Duodenal mucosa (tissue), 2 donors: Measurements from ENCODE around the gene PLN.

Experiments
- H3K27ac ChIP-seq: one replicate; pipeline ENCODE4 v1.7.0; 2013; ENCODE audit warnings: low read depth, low read length
- H3K27me3 ChIP-seq, 2 donors: one replicate each; pipeline ENCODE4 v1.7.0; 2013; ENCODE audit warnings: low read length in 2 of 2, control low read depth in 1 of 2; ENCODE audit not compliant: insufficient read depth in 2 of 2, control insufficient read depth in 1 of 2
- H3K36me3 ChIP-seq, 2 donors: one replicate each; pipeline ENCODE4 v1.7.0; 2013; ENCODE audit warnings: low read length in 2 of 2, control low read depth in 1 of 2; ENCODE audit not compliant: insufficient read depth in 2 of 2, control insufficient read depth in 1 of 2
- H3K4me1 ChIP-seq, 2 donors: one replicate each; pipeline ENCODE4 v1.7.0; 2013; ENCODE audit warnings: low read length in 2 of 2, control low read depth in 1 of 2; ENCODE audit not compliant: insufficient read depth in 2 of 2, control insufficient read depth in 1 of 2
- H3K4me3 ChIP-seq, 2 donors: one replicate each; pipeline ENCODE4 v1.7.0; 2013; ENCODE audit warnings: low read length in 2 of 2, low read depth in 1 of 2
- H3K9ac ChIP-seq, 2 donors: one replicate each; pipeline ENCODE4 v1.7.0; 2013; ENCODE audit warnings: low read length in 2 of 2, low read depth in 1 of 2
- H3K9me3 ChIP-seq, 2 donors: one replicate each; pipeline ENCODE4 v1.7.0; 2013; ENCODE audit warnings: low read length in 2 of 2, control low read depth in 1 of 2; ENCODE audit not compliant: control insufficient read depth in 1 of 2

PLN gene

GRCh38 chr6:118594877-118595276 lies 46.8 kb downstream of the PLN start:
- Histone ChIP-seq H3K4me3 (no peak overlapping the region), H3K9me3 (no peaks in the 10 kb centered on the region), H3K9ac (no peak overlapping the region), H3K27me3 (no peaks in the 10 kb centered on the region), H3K36me3 (no peaks in the 10 kb centered on the region), H3K4me1 (no peaks in the 10 kb centered on the region), H3K27ac (no peak overlapping the region)

GRCh38 chr6:118596774-118597320 lies 48.8 kb downstream of the PLN start:
- no peak overlapping the region for H3K9ac ChIP-seq
- no peaks in the 10 kb centered on the region for H3K36me3 ChIP-seq
- no peak overlapping the region for H3K27ac ChIP-seq
- no peaks in the 10 kb centered on the region for H3K9me3 ChIP-seq
- H3K4me3 ChIP-seq, result no peak overlapping the region
- no peaks in the 10 kb centered on the region for H3K27me3 ChIP-seq
- no peaks in the 10 kb centered on the region for H3K4me1 ChIP-seq

- Histone ChIP-seq H3K9me3 (no peaks in the 10 kb centered on the region), H3K9ac (no peak overlapping the region)
These were observed 49.5 kb downstream of the PLN start for GRCh38 chr6:118597636-118598035.

GRCh38 chr6:118598324-118598723 lies 50.2 kb downstream of the PLN start:
- no peak overlapping the region for H3K27ac ChIP-seq
- no peak overlapping the region for H3K4me3 ChIP-seq

More at GRCh38 chr6:118597636-118598035, 49.5 kb downstream of the PLN start:
- H3K27ac ChIP-seq, result no peak overlapping the region
- H3K27me3 ChIP-seq, result no peaks in the 10 kb centered on the region
- H3K4me1 ChIP-seq, result no peaks in the 10 kb centered on the region
- H3K36me3 ChIP-seq, result no peaks in the 10 kb centered on the region
- H3K4me3 ChIP-seq, result no peak overlapping the region

GRCh38 chr6:118602300-118602699 lies 54.2 kb downstream of the PLN start:
- no peaks in the 10 kb centered on the region for H3K27me3 ChIP-seq
- H3K27ac ChIP-seq, result no peak overlapping the region
- H3K4me3 ChIP-seq, result no peak overlapping the region
- H3K9me3 ChIP-seq, result no peaks in the 10 kb centered on the region
- no peak overlapping the region for H3K9ac ChIP-seq
- no peaks in the 10 kb centered on the region for H3K36me3 ChIP-seq
- H3K4me1 ChIP-seq, result no peaks in the 10 kb centered on the region

More at GRCh38 chr6:118598324-118598723, 50.2 kb downstream of the PLN start:
- no peaks in the 10 kb centered on the region for H3K36me3 ChIP-seq
- no peaks in the 10 kb centered on the region for H3K27me3 ChIP-seq
- H3K9ac ChIP-seq, result no peak overlapping the region
- no peaks in the 10 kb centered on the region for H3K9me3 ChIP-seq
- H3K4me1 ChIP-seq, result no peaks in the 10 kb centered on the region

GRCh38 chr6:118603372-118603771 lies 55.3 kb downstream of the PLN start:
- no peaks in the 10 kb centered on the region for H3K36me3 ChIP-seq
- no peaks in the 10 kb centered on the region for H3K27me3 ChIP-seq
- H3K4me3 ChIP-seq, result no peak overlapping the region
- H3K9ac ChIP-seq, result no peak overlapping the region
- no peaks in the 10 kb centered on the region for H3K4me1 ChIP-seq
- no peaks in the 10 kb centered on the region for H3K9me3 ChIP-seq
- no peak overlapping the region for H3K27ac ChIP-seq

GRCh38 chr6:118606268-118606667 lies 58.2 kb downstream of the PLN start:
- Histone ChIP-seq H3K9me3 (no peaks in the 10 kb centered on the region), H3K27me3 (no peaks in the 10 kb centered on the region), H3K9ac (no peak overlapping the region), H3K27ac (no peak overlapping the region), H3K4me1 (no peaks in the 10 kb centered on the region), H3K4me3 (no peak overlapping the region), H3K36me3 (no peaks in the 10 kb centered on the region)

- H3K27me3 ChIP-seq, result no peaks in the 10 kb centered on the region
- no peaks in the 10 kb centered on the region for H3K4me1 ChIP-seq
- H3K4me3 ChIP-seq, result no peak overlapping the region
- no peaks in the 10 kb centered on the region for H3K9me3 ChIP-seq
- no peak overlapping the region for H3K27ac ChIP-seq
- H3K9ac ChIP-seq, result no peak overlapping the region
- H3K36me3 ChIP-seq, result no peaks in the 10 kb centered on the region
These were observed 58.8 kb downstream of the PLN start for GRCh38 chr6:118606858-118607257.
